Mammary epithelial cell (primary cell): ENCODE results near the gene S100Z.
"Not testable (repeated sequence)": the region's sequence is repeated elsewhere in the genome, so short reads cannot be mapped to it uniquely, and the experiment has no call there.

Experiments
- EZH2 ChIP-seq: IDR thresholded peaks from 2 replicates; pipeline ENCODE4 v1.6.1; 2012; ENCODE audit warnings: low read length, inconsistent platforms, borderline replicate concordance
- TF ChIP-seq, protein P1 (sequence below), 2 donors: IDR thresholded peaks in 1 of 2; conservative IDR thresholded peaks in 1 of 2; 2 replicates each; pipeline ENCODE4 v1.5.1; 2011 to 2012; ENCODE audit warnings: inconsistent platforms in 2 of 2, low read length in 2 of 2, mild to moderate bottlenecking in 2 of 2, control low read depth in 1 of 2, low read depth in 1 of 2; ENCODE audit not compliant: insufficient read depth in 1 of 2; ENCODE audit errors: extremely low read depth in 1 of 2

DNA sequence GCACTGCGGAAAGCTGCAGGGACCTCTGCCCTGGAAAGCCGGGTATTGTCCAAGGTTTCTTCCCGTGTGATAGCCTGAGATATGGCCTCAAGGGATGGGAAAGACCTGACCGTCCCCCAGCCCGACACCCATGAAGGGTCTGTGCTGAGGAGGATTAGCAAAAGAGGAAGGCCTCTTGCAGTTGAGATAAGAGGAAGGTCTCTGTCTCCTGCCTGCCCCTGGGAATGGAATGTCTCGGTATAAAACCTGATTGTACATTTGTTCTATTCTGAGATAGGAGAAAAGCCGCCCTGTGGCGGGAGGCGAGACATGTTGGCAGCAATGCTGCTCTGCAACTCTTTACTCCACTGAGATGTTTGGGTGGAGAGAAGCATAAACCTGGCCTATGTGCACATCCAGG is 95.4 kb downstream of the S100Z start:
- TF ChIP-seq, protein P1, sequence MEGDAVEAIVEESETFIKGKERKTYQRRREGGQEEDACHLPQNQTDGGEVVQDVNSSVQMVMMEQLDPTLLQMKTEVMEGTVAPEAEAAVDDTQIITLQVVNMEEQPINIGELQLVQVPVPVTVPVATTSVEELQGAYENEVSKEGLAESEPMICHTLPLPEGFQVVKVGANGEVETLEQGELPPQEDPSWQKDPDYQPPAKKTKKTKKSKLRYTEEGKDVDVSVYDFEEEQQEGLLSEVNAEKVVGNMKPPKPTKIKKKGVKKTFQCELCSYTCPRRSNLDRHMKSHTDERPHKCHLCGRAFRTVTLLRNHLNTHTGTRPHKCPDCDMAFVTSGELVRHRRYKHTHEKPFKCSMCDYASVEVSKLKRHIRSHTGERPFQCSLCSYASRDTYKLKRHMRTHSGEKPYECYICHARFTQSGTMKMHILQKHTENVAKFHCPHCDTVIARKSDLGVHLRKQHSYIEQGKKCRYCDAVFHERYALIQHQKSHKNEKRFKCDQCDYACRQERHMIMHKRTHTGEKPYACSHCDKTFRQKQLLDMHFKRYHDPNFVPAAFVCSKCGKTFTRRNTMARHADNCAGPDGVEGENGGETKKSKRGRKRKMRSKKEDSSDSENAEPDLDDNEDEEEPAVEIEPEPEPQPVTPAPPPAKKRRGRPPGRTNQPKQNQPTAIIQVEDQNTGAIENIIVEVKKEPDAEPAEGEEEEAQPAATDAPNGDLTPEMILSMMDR (conservative IDR thresholded peaks at IDR 0.05 in 1 of 2, IDR thresholded peaks at IDR 0.05 in 1 of 2; ENCODE audit: extremely low read depth in 1 of 2, insufficient read depth in 1 of 2, low read depth in 1 of 2, low read length in 2 of 2): not testable (repeated sequence)
- not testable (repeated sequence) for TF ChIP-seq EZH2
